ENCODE measurements around the gene ST6GALNAC3.

Gene ST6GALNAC3

GRCh38 chr1:76142771-76143540 is 68.4 kb downstream of the ST6GALNAC3 start:
- no peak for DNase-seq (ENCODE audit: low read depth, low spot score)

- no peak for DNase-seq (ENCODE audit: low read depth, low spot score)
Measured at GRCh38 chr1:76144247-76144646, 69.7 kb downstream of the ST6GALNAC3 start.

GRCh38 chr1:76145332-76145731 is 70.8 kb downstream of the ST6GALNAC3 start:
- DNase-seq (ENCODE audit: low read depth, low spot score): no peak

GRCh38 chr1:76146184-76146583 is 71.6 kb downstream of the ST6GALNAC3 start:
- DNase-seq (ENCODE audit: low read depth, low spot score): no peak

- no peak for DNase-seq (ENCODE audit: low read depth, low spot score)
Measured at GRCh38 chr1:76147917-76148316, 73.4 kb downstream of the ST6GALNAC3 start.

- DNase-seq (ENCODE audit: low read depth, low spot score): no peak
Measured at GRCh38 chr1:76148460-76148859, 73.9 kb downstream of the ST6GALNAC3 start.

- DNase-seq (ENCODE audit: low read depth, low spot score): no peak
Measured at GRCh38 chr1:76153841-76154205, 79.3 kb downstream of the ST6GALNAC3 start.

GRCh38 chr1:76154206-76154956 is 79.8 kb downstream of the ST6GALNAC3 start:
- DNase-seq (ENCODE audit: low read depth, low spot score): peak; percentile 88

GRCh38 chr1:76156987-76157386 is 82.4 kb downstream of the ST6GALNAC3 start:
- DNase-seq (ENCODE audit: low read depth, low spot score): no peak

GRCh38 chr1:76158126-76158525 is 83.6 kb downstream of the ST6GALNAC3 start:
- DNase-seq (ENCODE audit: low read depth, low spot score): no peak

- DNase-seq (ENCODE audit: low read depth, low spot score): no peak
Measured at GRCh38 chr1:76160225-76160624, 85.7 kb downstream of the ST6GALNAC3 start.

GRCh38 chr1:76161451-76161850 is 86.9 kb downstream of the ST6GALNAC3 start:
- no peak for DNase-seq (ENCODE audit: low read depth, low spot score)

GRCh38 chr1:76162254-76162653 is 87.7 kb downstream of the ST6GALNAC3 start:
- DNase-seq (ENCODE audit: low read depth, low spot score): no peak

- no peak for DNase-seq (ENCODE audit: low read depth, low spot score)
Measured at GRCh38 chr1:76164165-76164564, 89.6 kb downstream of the ST6GALNAC3 start.

GRCh38 chr1:76170084-76170483 is 95.5 kb downstream of the ST6GALNAC3 start:
- DNase-seq (ENCODE audit: low read depth, low spot score): no peak

- DNase-seq (ENCODE audit: low read depth, low spot score): no peak
Measured at GRCh38 chr1:76170513-76170912, 96.0 kb downstream of the ST6GALNAC3 start.

GRCh38 chr1:76176000-76176399 is 101.5 kb downstream of the ST6GALNAC3 start:
- no peak for DNase-seq (ENCODE audit: low read depth, low spot score)

- DNase-seq (ENCODE audit: low read depth, low spot score): no peak
Measured at GRCh38 chr1:76177615-76178014, 103.1 kb downstream of the ST6GALNAC3 start.

GRCh38 chr1:76179219-76179698 is 104.7 kb downstream of the ST6GALNAC3 start:
- DNase-seq (ENCODE audit: low read depth, low spot score): no peak

GRCh38 chr1:76185207-76185606 is 110.7 kb downstream of the ST6GALNAC3 start:
- no peak for DNase-seq (ENCODE audit: low read depth, low spot score)

- DNase-seq (ENCODE audit: low read depth, low spot score): no peak
Measured at GRCh38 chr1:76186554-76187170, 112.1 kb downstream of the ST6GALNAC3 start.

GRCh38 chr1:76187436-76187835 is 112.9 kb downstream of the ST6GALNAC3 start:
- no peak for DNase-seq (ENCODE audit: low read depth, low spot score)

Measured in ELF-1 (cell line).